Suprapubic skin (tissue), 3 donors: ENCODE results near the gene RDH14.

Source experiments
- CTCF ChIP-seq, 2 donors: fragments of 200-600 bp in 1 of 2; fragments of 450-650 bp in 1 of 2; sonication (generic) in 1 of 2; IDR thresholded peaks; one replicate each; pipeline ENCODE4 v1.5.1; 2016 to 2019; ENCODE audit warnings: antibody characterized with exemption in 2 of 2, mild to moderate bottlenecking in 1 of 2, moderate library complexity in 1 of 2
- EP300 ChIP-seq: sonication (generic); formaldehyde crosslinking; IDR thresholded peaks from one replicate; pipeline ENCODE4 v1.6.1; 2017; ENCODE audit warnings: antibody characterized with exemption
- POLR2A ChIP-seq, 2 donors: fragments of 450-650 bp; IDR thresholded peaks; one replicate each; pipeline ENCODE4 v1.6.1; 2017; ENCODE audit warnings: antibody characterized with exemption in 2 of 2, mild to moderate bottlenecking in 2 of 2, moderate library complexity in 2 of 2

DNA sequence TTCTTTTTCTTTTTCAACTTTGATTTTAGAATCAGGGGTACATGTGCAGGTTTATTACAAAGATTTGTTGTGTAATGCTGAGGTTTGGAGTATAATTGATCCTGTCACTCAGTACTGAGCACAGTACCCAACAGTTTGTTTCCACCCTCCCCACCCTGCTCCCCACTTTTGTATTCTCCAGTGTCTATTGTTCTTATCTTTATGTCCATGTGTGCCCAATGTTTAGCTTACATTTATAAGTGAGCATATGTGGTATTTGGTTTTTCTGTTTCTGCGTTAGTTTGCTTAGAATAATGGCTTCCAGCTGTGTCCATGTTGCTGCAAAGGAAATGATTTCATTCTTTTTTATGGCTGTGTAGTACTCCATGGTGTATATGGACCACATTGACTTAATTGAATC lies 43.1 kb downstream of the RDH14 start:
- TF ChIP-seq CTCF (IDR thresholded peaks at IDR 0.05) (no peak), POLR2A (IDR thresholded peaks at IDR 0.05) (no peak), EP300 (no peak)
